Left hindlimb (tissue), 1 donor: ENCODE data around the gene DAB1.

Experiments
- DNase-seq: peaks from one replicate; pipeline ENCODE4 v3.0.0-alpha.2; 2018

Gene DAB1

DNA sequence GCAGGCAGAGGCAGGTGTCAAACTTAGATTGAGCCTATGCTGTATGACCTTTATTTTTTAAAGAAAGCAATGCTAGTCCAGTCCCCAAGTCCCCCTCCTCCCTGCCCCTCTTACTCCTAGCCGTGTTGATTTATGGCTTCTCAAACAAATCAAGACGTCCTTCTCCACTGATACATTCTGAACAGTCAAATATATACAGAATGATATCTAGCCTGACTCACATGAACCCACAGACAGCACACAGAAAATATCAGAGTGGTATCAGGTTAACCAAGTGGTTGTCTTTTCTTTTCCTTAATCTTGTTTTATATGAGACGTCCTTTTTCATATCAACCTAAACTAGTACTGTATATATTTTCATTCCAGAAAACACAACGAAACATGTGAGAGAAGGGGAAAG is 13.4 kb downstream of the DAB1 start:
- no peak for DNase-seq

GRCh38 chr1:57407928-57408327 is 15.9 kb downstream of the DAB1 start:
- no peak for DNase-seq

DNA sequence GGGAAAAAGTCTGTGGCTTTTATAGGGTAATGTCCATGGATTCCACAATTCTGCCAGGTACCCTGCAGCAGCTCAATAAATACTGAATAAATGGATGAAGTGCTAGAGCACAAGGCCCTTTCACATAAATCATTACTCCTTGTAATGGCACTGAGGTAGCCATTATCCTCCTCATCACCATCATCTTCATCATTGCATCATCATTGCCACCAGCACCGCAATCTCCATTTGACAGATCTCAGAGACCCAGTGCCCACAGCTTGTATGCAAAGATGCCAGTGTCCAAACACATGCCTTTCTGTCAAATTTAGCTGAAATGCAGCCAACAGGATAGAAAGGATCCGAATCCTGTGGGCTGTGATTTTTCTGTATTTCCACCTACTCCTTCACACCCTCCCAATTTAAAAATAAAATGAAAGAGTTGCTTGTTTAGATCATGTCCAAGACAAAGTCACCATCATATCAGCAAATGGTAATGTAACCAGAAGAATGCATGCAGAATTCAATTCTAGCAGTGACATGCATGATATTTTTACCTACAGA is 17.4 kb downstream of the DAB1 start:
- DNase-seq: no peak

- DNase-seq: no peak
These were observed 19.0 kb downstream of the DAB1 start for GRCh38 chr1:57404884-57405283.

- DNase-seq: no peak
These were observed 20.7 kb downstream of the DAB1 start for GRCh38 chr1:57403201-57403600.

DNA sequence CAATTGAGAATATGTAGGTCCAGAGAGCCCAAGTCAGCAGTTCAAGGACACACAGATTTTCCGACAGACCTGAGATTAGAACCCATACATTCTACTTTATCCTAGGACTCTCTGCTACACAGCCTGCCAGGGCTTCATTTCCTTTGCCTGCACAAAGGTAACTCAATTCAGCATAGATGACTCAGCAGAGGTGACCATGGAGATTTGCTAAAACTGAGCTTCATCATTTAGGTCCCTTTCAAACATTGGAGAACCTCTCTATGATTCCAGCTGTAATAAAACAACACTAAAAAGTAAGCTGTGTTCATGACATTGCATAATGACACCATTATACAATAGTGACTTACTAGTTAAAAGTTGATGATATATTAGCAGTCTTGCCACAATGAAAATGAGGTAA is 22.2 kb downstream of the DAB1 start:
- no peak for DNase-seq

DNA sequence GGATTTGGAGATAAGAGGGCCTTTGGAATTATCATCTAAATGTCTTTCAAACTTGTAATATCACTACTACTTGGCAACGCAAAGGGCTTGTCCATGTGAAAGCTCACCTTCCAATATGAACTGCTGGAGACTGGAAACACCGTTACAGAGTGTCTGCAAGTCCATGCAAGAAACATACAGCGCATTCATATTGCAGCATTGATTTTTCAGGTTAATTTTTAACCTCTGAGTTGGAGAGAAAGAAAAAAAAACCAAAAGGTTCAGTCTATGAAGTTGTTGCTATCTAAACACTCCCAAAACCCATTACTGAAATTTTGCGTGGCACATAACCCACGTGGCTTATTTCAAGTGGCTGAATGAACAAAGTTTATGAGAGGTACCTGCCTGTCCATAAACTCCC is 23.8 kb downstream of the DAB1 start:
- no peak for DNase-seq

- DNase-seq: no peak
These were observed 30.7 kb downstream of the DAB1 start for GRCh38 chr1:57393058-57393584.

GRCh38 chr1:57385336-57385735 is 38.5 kb downstream of the DAB1 start:
- no peak for DNase-seq

DNA sequence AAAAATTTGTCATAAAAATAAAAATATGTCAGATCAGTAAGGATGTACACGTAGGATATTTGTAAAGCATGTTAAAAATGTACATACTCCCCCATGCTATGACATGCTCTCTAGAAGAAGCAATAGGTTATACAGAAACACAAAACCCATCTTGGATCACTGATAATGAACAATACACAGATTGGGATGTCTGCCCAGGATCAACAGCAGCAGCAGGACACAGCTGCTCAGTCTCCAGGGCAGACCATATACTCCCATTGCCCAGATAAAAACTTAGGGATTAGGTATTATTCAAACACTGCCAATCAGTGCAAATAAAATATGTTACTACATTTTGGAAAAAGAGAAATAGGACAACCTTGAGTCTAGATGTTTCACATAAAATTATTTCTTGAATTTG is 39.0 kb downstream of the DAB1 start:
- DNase-seq: no peak

DNA sequence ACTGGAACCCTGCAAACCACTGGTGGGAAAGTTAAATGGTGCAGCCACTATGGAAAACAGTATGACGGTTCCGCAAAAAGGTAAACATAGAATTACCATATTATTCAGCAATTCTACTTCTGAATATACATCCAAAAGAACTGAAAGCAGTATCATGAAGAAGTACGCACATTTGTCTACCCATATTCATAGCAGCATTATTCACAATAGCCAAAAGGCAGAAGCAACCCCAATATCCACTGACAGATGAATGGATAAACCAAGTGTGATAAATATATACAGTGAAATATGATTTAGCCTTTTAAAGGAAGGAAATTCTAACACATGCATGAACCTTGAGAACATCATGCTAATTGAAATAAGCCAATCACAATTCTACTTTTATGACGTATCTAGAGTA is 39.6 kb downstream of the DAB1 start:
- DNase-seq: no peak

GRCh38 chr1:57381871-57382270 is 42.0 kb downstream of the DAB1 start:
- DNase-seq: no peak

- DNase-seq: no peak
These were observed 42.4 kb downstream of the DAB1 start for GRCh38 chr1:57381426-57381825.

- DNase-seq: no peak
These were observed 42.9 kb downstream of the DAB1 start for GRCh38 chr1:57380923-57381322.

- DNase-seq: no peak
These were observed 45.3 kb downstream of the DAB1 start for GRCh38 chr1:57378534-57378933.

DNA sequence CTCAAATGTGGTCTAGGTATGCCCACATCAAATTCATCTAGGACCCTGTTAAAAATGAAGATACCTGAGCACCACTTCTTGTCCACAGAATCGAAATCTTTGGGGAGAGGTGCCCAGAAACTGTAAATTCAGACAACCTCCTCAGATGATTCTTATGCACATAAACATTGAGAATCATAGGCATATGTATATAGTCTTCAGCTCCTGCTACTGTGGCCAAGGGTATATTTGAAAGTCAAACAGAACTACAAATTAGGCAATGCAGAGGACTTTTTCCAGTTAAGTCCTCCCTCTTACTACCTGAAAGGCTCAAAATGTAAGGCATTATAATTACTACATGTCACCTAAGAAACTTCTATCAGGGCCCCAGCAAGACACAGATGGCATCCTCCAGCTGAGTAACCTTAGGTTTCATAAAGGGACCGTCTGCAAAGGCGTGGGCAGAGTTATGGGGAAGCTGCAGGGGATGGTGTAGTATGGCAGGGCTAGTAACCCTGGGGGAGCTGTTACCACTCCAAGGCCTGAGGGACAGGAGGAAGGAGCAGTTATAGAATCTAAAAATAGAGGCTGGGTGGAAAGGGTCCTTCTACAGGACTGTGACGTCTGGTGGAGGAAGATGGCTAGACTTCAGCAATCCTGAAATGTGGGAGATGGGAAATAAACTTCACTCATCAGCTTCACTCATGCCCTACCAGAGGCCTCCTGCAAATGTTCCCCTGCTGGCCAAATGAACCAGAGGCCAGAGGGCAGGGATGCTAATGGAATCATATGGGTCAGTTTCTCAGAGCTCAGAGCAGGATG is 46.3 kb downstream of the DAB1 start:
- no peak for DNase-seq

DNA sequence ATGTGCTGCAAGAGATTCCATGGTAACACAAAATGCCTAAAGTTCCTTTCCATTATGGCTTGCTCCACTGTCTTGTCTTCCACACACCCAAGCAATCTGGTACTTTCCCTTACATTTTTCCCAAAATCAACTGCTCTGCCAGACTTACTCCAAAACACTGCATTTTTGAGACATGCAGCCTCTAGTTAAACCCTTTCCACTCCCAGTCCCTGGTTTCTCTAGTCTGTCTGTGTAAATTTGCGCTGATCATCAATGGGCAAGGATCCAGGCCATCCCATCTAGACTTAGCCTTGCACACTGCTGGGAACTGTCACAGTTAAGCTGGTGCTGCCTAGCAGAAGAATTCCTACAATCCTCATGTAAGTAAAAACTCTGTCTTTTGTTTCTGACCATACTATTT is 47.8 kb downstream of the DAB1 start:
- DNase-seq: no peak

GRCh38 chr1:57369889-57370288 is 54.0 kb downstream of the DAB1 start:
- no peak for DNase-seq

GRCh38 chr1:57367945-57368344 is 55.9 kb downstream of the DAB1 start:
- DNase-seq: no peak

DNA sequence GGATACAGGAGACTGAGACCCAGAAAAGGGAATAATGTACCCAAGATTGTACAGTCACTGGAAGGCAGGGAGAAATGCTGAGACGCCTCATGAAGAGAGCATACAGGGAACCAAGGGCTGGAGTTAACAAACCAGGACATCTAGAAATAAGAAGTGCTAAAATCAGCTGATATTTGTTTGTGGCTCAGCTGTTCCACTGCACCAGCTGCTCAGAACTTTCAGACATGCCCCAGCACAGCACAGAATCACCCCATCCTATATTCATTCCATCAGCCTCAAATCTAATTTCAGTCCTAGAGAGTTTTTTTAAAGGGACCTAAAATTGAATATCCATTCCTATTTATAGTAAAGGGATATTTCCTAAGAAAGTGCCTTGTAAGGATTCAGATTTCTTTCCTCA is 60.2 kb downstream of the DAB1 start:
- DNase-seq: no peak

- no peak for DNase-seq
These were observed 60.7 kb downstream of the DAB1 start for GRCh38 chr1:57363165-57363564.

DNA sequence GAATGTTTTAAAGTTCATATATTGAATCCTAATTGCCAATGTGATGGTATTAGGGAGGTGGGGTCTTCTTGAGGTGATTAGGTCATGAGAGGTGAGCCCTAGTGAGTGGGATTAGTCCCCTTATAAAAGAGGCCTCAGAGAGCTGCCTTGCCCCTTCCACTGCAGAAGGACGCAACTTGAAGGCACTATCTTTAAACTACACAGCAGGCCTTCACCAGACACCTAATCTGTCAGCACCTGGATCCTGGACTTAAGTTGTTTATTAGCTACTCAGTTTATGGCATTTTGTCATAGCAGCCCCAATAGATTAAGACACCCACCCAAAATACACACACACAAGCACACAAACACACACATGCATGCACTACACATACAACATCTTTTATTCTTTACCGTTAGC is 61.4 kb downstream of the DAB1 start:
- DNase-seq: no peak

- DNase-seq: no peak
These were observed 62.3 kb downstream of the DAB1 start for GRCh38 chr1:57361516-57361915.

- DNase-seq: no peak
These were observed 62.9 kb downstream of the DAB1 start for GRCh38 chr1:57360846-57361407.
